HG02610 (cell line): ENCODE results near the gene SCAANT1.

Experiments
- ATAC-seq: cut with Tn5 transposase; IDR thresholded peaks from one replicate; pipeline ENCODE4 v1.9.1; 2021; ENCODE audit warnings: mild to moderate bottlenecking, moderate library complexity; ENCODE audit not compliant: unreplicated experiment

Gene SCAANT1

DNA sequence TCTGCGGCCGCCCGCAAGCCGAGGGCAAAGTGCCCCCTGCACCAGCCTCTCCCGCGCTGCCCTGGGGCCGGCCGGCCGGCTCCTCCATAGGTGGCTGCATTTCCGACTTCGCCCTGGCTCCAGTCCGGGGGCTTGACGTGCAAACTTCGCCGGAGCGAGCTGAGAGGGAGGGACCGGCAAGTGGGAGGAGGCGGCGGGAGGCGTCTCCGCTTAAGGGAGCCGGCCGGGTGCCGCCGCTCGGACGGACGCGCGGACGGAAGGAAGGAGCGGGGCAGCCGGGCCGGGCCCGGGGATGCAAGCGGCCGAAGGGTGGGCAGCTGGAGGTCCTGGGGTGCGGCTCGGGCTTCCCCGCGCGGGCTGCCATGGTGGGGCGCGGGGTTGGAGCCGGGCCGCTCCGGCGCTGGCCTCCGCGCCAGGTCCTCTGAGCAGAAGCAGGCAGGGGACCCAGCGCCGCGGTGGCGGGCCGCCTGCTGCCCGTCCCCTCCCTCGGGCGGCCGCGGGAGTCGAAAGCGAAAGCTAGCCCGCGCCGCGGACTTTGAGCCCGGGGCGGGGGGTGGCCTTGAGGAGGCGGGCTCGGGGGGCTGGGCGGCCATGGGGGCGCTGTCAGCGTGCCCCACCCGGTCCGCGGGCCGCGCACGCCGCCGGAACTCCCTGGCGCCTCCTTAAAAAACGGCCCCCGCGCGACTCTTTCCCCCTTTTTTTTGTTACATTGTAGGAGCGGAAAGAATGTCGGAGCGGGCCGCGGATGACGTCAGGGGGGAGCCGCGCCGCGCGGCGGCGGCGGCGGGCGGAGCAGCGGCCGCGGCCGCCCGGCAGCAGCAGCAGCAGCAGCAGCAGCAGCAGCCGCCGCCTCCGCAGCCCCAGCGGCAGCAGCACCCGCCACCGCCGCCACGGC is at the start of gene SCAANT1:
Gene SCAANT1, minus strand, starts transcription at position 511 of the 895 bp plus-strand sequence.
- ATAC-seq = peak; percentile 82

DNA sequence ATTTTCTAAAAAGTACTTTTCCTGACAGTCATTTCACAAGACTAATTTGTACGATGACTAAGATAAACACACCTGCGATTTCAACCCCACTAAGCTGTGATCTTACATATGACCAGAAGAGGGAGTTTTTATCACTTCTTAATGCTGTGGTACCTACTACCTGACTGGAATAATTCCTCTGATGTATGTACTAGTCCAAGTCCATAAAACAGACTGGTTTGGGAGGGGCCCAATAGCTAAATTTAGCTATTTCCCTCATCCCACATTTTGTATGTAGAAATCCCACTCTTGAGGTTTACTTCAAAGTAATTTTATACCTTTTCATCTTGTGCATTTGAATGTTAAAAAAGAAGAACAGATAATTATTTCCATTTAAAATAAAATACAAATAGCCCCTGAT is 49.7 kb upstream of the SCAANT1 start:
- ATAC-seq = peak; percentile 67

DNA sequence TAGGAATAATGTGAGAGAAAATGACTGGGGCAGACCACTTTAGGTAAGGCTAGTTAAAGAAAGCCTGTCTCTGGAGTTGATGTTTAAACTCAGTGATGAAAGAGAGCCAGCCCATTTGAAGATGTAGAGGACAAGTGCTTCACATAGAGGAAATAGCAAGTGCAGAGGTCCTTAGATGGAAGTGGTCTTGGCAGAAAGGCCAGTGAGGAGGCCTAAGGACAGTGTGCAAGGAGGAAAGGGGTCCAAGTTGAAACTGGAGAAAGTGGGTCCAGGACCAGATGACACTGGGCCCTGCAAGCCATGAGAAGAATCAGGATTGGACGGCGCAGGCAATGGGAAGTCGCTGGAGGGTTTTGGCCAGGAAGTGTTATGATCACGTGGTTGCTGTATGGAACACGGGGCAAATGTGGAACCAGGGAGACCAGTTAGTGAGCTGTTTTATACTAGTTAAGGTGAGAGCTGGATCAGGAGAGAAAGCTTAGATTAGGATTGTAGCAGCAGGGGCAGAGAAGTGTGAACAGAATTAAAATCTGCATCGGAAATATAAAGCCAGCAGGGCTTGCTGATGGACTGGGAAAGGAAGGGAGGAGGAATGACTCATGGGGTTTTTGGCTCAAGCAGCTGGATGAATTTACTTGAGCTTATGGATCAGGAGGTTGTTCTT is 48.0 kb upstream of the SCAANT1 start:
- no peak for ATAC-seq

DNA sequence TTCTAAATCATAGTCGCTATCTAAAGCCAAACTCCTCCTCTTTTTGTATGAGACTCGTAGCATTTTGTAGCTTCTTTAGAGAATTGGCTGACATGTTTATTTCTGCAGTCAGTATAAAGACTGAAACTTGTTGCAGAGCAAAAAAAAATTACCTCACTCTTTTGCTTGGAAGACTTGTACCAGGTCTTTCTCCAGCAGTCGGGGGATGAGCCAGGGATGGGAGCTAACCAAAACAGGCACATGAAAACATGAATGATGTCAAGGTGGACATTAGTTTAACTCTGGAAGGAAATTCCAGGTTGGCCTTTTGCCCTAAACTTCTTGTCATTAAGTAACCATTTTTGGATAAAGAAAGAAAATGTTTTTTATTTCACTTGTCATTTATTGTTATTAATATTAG is 47.0 kb upstream of the SCAANT1 start:
- ATAC-seq = no peak

DNA sequence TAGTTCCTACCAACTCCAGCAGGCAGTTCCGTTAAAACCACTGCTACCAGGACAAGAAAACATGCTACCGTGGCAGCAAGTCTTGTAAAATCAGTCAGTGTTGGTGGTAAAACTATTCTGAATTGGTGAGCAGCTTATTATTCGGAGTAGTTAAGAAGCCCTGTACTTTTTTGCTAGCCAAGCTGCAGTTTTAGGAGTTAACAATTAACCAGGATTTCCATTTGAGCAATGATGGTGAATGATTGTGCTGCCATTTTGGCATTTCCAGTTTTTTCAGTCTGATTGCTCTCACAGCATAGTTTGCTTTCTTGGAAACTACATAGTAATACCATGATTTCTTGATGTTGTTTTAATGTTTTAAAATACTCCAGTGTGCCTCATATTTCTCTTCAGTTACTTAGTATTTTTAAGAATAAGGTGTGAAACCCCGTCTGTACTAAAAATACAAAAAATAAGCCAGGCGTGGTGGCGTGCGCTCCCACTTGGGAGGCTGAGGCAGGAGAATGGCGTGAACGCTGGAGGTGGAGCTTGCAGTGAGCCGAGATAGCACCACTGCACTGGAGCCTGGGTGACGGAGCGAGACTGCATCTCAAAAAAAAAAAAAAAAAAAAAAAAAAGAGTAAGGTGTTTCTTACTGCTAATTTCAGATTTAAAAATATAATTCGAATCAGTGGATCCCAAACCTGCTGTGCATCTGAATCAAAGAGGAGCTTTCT is 43.8 kb upstream of the SCAANT1 start:
- ATAC-seq = no peak

DNA sequence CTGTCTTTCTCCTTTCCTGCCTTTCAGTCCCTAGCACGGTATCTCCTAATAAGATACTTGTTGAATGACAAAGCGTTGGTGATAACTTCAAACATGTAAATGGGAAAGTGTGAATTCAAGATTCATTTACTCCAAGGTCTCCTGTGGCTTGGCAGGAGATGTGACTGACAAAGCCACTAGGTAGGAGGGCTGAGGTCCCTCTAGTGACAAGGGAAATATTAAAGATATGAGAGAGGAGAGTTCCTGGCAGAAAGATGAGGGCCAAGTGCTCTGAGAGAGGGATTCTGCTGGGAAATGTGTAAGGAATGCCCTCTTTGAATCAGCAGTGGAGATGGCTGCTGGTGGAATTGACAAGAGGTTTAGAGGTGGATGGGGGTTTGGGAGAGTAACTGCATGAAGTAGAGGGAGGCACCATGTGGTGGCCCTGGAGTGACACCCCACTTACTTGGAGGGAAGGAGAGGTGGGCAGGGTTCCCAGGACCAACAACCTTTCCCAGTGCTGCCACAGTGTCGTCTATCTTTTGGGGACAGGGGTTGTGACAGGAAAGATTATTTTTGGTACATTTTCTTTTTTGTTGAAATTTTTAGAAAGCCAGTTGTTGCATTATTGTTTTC is 43.0 kb upstream of the SCAANT1 start:
- no peak for ATAC-seq

DNA sequence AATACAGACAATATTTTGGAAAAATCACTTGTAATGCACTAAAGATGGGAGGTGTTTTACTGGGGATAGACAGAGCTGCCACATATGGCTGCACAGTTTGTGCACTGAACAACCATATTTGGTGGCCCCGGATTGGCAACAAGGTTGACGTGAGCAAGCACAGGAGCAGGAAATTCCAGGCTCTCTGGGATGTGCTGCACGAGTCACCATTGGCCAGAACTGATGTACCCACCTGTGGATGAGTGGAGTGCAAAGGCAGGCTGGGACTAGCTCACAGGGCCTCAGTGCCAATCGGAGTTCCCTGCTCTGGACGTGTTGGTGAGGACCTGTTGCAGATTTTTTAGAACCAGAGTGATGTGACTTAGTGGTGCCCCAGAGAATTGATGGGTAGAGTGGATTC is 42.0 kb upstream of the SCAANT1 start:
- no peak for ATAC-seq

DNA sequence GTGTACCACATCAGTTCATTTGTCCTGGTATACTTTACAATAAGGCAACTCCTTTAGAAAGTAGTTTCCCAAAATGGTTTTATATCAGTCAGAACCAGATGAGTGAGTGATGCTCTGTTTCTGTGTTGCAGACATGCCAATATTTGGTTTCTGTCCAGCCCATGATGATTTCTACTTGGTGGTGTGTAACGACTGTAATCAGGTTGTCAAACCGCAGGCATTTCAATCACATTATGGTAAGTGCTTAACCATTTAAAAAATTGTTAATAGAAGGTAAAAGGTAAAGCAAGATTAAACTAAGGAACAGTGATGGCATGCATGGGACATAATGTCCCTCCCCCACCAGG is 40.0 kb upstream of the SCAANT1 start:
- ATAC-seq = no peak

DNA sequence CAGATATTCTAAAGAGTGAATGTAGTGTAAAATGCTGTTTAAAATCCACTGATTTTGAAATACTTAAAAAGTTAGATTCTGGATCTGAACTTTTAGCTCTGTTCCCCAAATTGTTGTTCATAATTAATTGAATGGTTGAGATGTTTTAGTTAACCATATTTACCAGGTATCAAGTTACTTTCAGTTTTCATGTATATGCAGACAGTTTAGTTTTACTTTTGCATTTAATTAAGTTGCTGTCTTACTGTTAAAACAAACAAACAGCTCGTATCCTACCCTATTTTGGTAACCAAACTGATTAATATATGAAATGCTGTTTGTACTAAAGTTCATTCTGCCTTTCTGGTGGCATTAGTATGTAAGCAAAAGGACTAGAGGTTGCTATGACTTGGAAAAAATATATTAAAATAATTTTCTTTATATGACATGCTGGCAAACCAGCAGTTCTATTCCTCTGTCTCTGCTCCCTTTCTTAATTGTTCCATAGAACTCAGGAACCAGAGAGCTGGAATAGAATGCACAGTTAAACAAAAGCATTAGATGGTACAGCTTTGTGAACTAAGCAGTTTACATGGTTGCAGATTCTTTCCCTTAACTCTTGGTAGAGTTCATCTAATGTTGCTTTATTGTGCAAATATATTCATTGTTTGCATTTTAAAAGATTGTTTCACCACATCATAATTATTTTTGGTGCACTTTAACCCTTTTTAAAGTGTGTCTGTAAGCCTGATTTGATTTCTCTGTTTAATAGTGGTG is 39.5 kb upstream of the SCAANT1 start:
- peak; percentile 42 for ATAC-seq

DNA sequence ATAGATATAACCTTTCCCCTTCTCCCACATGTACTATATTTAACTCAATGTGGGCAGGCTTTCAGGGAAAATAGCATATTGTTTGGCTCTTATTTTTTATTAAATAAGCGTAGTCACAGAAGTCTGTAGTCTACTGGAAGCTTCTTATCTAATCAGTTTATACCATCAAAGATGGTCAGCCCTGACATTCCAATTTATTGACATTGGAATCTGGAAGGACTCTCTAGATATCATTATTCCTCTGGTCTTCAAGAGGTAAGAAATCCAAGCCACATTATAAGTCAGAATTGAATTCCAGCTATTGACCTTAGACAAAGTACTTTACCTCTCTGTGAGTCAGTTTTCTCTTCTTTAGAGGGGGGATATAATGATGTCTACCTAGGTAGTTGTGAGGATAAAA is 38.5 kb upstream of the SCAANT1 start:
- no peak for ATAC-seq

DNA sequence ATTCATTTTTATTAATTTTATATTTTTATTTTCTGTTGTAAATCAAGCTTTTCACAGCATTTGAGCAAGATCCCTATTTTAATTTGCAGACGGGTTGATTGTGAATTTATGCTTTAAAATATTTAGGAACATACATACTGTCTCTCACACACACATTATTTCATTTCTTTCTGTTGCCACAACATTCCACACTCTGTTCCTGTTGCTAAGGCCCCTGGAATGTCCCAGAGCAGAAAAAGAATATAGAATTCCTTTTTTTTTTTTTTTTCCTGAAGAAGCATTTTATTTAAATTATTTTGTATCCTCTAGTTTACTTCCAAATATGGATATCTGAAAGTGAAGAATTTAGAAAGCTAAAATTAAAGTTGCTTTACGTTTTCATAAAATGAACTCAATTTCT is 36.8 kb upstream of the SCAANT1 start:
- ATAC-seq = no peak

DNA sequence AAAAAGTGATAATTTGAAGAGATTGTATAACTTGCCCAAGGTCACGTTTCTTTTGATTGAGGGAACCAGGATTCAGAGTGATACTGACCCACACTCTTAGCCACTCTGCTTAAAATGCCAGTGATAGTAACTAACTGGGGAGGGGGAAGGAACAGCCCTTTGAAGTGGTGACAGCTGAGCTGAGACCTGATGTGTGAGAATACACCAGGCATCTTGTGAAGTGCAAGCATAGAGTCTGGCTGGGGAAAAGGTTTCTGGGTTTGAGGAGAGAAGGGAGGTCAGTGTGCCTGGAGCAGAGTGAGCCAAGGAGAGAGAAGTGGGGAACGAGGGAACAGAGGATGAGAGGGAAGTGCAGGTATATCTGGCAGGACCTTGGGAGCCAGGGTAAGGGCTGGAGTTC is 35.4 kb upstream of the SCAANT1 start:
- no peak for ATAC-seq

DNA sequence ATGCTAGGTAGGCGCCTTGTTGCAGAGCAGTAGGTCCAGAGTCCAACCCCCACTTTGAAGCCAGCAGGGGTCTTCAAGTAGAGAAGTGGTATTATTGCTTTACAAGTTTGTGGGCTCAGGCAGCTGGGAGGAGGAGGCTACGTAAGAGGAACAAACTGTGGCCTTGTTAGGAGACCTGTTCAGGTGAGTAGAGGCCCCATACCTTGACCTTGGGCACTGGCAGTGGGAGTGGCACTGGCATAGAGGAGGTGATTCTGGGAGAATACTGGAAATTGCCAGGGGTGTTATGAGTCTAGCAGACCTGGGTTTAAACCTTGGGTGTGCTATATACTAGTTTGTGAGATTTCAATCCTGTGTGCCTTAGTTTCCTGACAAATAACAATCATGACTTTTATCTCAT is 34.6 kb upstream of the SCAANT1 start:
- no peak for ATAC-seq

DNA sequence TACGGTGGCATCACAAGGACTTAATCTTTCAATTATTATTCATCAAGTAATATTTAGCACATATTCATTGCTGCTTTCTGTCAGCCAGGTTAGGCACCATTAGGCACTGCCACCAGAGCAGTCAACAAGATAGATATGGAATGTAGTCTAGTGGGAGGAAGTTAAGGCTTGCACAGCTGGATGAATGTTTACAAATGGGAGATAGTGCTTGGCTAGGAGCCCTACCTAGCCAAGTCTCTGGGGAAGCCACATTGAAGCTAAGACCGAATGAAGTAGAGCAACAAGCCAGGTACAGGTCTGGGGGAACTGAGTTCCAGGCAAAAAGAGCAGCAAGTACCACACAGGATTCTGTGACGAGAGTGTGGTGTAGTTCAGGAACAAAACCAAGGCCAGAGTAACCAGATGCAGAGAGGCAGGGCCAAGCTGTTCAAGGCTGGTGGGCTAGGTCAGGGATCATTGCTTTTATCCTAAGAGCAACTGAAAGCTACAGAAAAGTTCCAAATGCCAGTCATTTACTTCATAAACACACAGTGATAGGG is 33.4 kb upstream of the SCAANT1 start:
- ATAC-seq = no peak

DNA sequence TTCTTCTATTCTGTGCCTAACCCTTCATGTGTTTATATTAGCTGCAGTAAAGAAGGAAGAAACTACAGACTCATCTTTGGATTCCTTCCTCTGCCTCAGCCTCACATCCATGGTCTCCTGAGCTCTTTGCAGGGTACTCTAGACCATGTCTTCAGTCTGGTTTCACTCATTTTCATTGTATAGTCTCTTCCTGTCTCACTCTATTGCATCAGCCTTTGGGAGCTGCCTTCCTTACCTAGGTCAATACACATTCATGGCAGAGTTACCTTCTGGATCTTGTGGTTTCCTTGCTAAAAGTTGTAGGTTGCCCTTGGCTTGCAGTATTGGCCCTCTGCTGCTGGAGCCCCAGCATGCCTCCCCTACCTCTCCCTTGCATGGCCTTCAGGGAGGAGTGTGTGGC is 31.5 kb upstream of the SCAANT1 start:
- no peak for ATAC-seq

DNA sequence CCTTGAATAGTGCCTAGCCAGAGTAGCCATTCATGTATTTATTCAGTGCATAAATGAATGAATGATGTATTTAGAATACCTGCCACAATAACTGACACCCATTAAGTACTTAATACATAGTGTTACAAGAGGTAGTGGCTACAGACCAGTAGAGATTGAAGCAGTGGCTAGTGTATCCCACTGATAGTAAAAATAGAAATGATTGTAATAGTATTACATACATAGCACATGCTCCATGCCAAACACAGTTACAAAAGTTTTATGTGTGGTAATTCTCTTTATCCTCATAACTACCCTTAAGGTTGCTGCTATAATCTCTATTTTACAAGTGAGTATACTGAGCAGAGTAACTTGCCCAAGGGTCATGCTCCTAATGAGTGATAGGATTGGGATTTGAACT is 30.3 kb upstream of the SCAANT1 start:
- ATAC-seq = no peak

DNA sequence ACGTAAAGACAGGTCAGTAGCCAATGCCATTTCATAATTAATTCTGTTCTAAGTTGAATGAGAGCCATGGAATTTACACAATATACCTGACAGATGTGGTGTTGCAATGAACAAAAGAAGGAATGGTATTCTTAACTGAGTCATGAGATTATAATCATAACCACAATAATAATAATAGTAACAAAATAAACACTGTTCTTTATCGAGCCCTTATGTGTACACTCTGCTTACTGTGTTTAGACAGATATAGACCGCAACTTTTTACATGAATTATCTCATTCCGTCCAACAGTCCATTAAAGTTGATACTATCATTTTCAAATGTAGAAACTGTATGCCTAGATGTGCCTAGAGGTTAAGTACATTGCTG is 28.2 kb upstream of the SCAANT1 start:
- ATAC-seq = no peak

DNA sequence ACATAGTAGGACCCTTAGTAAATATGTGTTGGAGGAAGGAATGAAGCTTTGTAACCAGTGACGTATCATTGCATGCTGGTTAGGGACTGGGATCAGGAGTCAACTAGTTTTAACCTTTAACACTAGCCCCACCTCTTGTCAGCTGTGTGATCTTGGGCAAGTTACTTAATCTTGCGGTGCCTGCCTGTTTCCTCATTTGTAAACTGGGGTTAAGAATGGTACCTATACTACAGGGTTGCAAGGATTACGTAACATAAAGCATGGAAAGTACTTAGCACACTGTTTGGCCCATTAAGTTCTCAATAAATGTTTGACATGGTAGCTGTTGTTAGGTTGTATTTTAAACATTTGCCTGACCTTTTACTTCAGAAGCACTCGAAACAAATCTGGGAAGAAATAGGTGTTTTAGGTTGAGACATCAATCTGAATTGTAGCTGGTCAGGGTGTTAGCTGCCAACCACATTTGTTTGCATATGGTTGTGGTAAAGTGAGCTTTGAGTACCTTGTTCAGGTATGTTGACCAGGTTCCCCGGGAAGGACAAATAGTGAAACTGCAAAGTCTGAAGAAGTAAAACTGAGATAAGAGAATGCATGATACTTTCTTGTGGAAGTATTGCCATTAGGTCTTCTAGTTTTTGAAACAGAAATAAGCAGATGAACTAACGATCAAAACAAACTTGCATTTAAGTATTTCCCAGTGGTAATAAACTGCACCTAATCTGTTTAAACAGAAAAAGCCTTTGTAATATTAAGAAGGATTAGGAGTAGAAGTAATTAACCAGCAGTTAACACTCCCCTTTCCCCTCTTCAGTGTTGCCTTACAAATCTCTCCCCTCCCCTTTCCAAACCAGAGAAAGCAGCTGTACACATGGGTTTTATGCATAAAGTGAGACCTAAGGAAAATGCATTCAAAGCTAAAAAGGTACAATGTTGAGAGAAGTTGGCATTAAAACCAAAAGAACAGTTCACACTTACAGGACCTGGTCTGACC is 25.8 kb upstream of the SCAANT1 start:
- peak; percentile 69 for ATAC-seq

DNA sequence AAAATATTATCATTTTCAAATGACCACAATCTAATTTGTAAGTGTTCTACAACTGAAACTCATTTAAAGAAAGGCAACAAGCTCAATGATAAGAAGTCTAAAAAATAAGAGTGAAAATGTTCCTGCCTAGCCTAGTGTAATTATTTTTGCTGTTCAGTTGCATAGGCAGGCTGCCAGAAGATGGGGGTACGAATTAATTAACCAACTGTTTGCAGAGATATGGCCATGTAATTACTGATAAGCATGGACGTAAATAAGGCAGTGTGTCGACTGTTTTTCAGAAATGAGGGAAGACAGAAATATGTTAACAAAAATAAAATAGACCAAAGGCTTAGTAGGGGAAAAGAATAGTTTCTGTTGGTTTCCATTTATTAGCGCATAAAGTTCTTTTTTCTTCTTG is 24.7 kb upstream of the SCAANT1 start:
- no peak for ATAC-seq
